ENCODE results near the gene CDKN2B-AS1. TPM values are rescaled to one million over a fixed set of nuclear protein-coding genes. Genes with fewer than 3 reads are reported as not detected.

Gene CDKN2B-AS1
- total and polyA plus RNA-seq, 12 donors = 0.13 to 2.5 (median 0.74) TPM; not detected in 1

GRCh38 chr9:22147813-22148527, 153.4 kb downstream of the CDKN2B-AS1 start:
- Histone ChIP-seq H3K36me3 (replicated peaks in 1 of 2) (no peaks in the 10 kb centered on the region), H3K27ac (no peak overlapping the region), H3K27me3 (no peaks in the 10 kb centered on the region), H3K4me3 (no peak overlapping the region), H3K4me1 (replicated peaks in 1 of 2) (no peaks in the 10 kb centered on the region), H3K9me3 (replicated peaks in 1 of 3) (no peaks in the 10 kb centered on the region)
- intact Hi-C loops (cut with DNase I) = no loop called here
- DNase-seq = no peak
- TF ChIP-seq CTCF (IDR thresholded peaks at IDR 0.05) = no peak
- no peak for TF ChIP-seq POLR2A (IDR thresholded peaks at IDR 0.05)
- WGBS, 4 donors = 71 to 75% (median 74%) methylated on average over 8 of the region's 8 CpGs

- TF ChIP-seq CTCF (IDR thresholded peaks at IDR 0.05) (no peak), POLR2A (IDR thresholded peaks at IDR 0.05) (no peak)
- no peak overlapping the region for H3K27ac ChIP-seq
- no peak for DNase-seq
- H3K27me3 ChIP-seq = no peaks in the 10 kb centered on the region
- no peaks in the 10 kb centered on the region for H3K4me1 ChIP-seq (replicated peaks in 1 of 2)
- H3K9me3 ChIP-seq (replicated peaks in 1 of 3) = no peaks in the 10 kb centered on the region
- intact Hi-C loops (cut with DNase I) = no loop called here
- no peaks in the 10 kb centered on the region for H3K36me3 ChIP-seq (replicated peaks in 1 of 2)
- no peak overlapping the region for H3K4me3 ChIP-seq
These were observed 153.9 kb downstream of the CDKN2B-AS1 start for GRCh38 chr9:22148528-22148875.

DNA sequence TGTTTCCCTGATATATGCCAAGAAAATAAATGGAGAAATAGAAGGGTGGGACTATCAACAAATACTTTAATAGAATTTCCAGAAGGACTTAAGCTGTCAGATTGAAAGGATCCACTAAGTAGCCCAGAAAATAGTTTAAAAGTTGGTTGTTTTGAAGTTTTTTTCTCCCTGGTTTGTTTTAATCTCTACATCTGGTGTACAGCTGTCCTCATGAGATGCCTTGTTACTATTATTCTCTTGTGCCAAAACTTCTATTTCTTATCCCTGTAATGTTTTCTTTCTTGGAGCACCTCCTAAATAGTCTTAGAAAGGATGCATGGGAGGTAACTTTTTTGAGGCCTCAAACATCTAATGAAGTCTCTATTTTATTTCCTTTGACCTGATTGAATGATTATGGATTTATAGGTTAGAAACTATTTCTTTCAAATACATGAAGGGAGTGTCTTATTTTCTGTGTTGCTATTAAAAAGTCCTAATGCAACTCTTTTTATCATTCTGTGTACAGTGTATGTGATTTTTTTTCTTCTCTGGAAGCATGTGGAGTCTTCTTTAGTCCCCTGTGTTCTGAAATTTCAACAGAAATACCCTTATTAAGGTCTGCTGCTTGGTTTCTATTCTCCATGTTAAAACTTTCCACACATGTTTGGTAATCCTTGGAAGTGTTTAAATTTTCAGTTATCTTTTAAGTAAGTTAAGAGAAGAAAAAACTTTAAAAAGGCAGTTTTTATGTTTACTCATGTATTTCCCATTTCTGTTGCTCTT, 154.5 kb downstream of the CDKN2B-AS1 start:
- no peaks in the 10 kb centered on the region for H3K9me3 ChIP-seq (replicated peaks in 1 of 3)
- no peak overlapping the region for H3K27ac ChIP-seq
- H3K4me3 ChIP-seq = no peak overlapping the region
- no peak for TF ChIP-seq POLR2A (IDR thresholded peaks at IDR 0.05)
- TF ChIP-seq CTCF (IDR thresholded peaks at IDR 0.05) = no peak
- H3K27me3 ChIP-seq = no peaks in the 10 kb centered on the region
- no peaks in the 10 kb centered on the region for H3K4me1 ChIP-seq (replicated peaks in 1 of 2)
- intact Hi-C loops (cut with DNase I) = no loop called here
- DNase-seq = no peak
- H3K36me3 ChIP-seq (replicated peaks in 1 of 2) = no peaks in the 10 kb centered on the region

DNA sequence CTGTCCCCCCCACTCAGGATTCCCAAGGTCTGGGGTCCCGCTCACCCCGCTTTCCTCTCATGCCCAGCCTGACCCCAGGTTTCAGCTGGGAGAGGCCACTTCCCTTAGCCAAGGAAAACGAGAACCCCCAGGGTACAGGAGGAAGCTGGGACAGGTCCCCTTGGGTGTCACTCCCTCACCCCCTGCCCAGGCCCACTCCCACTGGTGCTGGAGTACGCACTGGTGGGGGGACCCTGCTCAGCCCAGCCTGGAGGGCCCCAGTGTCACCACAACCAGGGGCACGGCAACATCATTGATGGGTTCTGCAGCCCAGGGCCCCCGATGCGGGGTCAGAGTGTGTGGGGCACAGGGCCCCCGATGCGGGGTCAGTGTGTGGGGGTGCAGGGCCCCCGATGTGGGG, 159.5 kb downstream of the CDKN2B-AS1 start:
- Histone ChIP-seq H3K4me1 (replicated peaks in 1 of 2) (peaks cover 0 to 5% of the 10 kb centered on the region in 2 donors), H3K9me3 (replicated peaks in 1 of 3) (no peaks in the 10 kb centered on the region), H3K27me3 (no peaks in the 10 kb centered on the region), H3K27ac (no peak overlapping the region), H3K36me3 (replicated peaks in 1 of 2) (no peaks in the 10 kb centered on the region), H3K4me3 (no peak overlapping the region)
- no peak for DNase-seq
- intact Hi-C loops (cut with DNase I) = no loop called here
- WGBS, 4 donors = 88 to 100% (median 92%) methylated on average over 2 to 10 of the region's 10 CpGs
- TF ChIP-seq CTCF (IDR thresholded peaks at IDR 0.05) (no peak), POLR2A (IDR thresholded peaks at IDR 0.05) (no peak)
